NCI-H1417 treated with DMSO at 0.1 percent for 48 hours (cell line): ENCODE measurements around the gene ZHX3.

Source experiments
- DNase-seq: peaks from one replicate; lab custom pipeline; 2025; lab: John Stamatoyannopoulos, UW

The ZHX3 gene

GRCh38 chr20:41185013-41185757, 132.3 kb downstream of the ZHX3 start:
- no peak for DNase-seq

- DNase-seq, result no peak
These were observed 133.7 kb downstream of the ZHX3 start for GRCh38 chr20:41183831-41184230.

GRCh38 chr20:41183391-41183790, 134.1 kb downstream of the ZHX3 start:
- DNase-seq, result no peak

GRCh38 chr20:41182296-41183212, 135.0 kb downstream of the ZHX3 start:
- no peak for DNase-seq

GRCh38 chr20:41181567-41181966, 136.0 kb downstream of the ZHX3 start:
- DNase-seq, result no peak

GRCh38 chr20:41180599-41181333, 136.8 kb downstream of the ZHX3 start:
- no peak for DNase-seq

GRCh38 chr20:41179961-41180360, 137.6 kb downstream of the ZHX3 start:
- DNase-seq, result no peak

- DNase-seq, result peak; percentile 80
These were observed 138.6 kb downstream of the ZHX3 start for GRCh38 chr20:41178904-41179432.

GRCh38 chr20:41178495-41178894, 139.0 kb downstream of the ZHX3 start:
- no peak for DNase-seq

GRCh38 chr20:41177636-41178035, 139.9 kb downstream of the ZHX3 start:
- DNase-seq, result no peak

- DNase-seq, result no peak
These were observed 140.6 kb downstream of the ZHX3 start for GRCh38 chr20:41176711-41177552.

GRCh38 chr20:41175727-41176330, 141.7 kb downstream of the ZHX3 start:
- DNase-seq, result no peak

GRCh38 chr20:41175201-41175651, 142.3 kb downstream of the ZHX3 start:
- DNase-seq, result no peak

- DNase-seq, result no peak
These were observed 142.7 kb downstream of the ZHX3 start for GRCh38 chr20:41174782-41175181.

- DNase-seq, result no peak
These were observed 143.2 kb downstream of the ZHX3 start for GRCh38 chr20:41174373-41174772.

GRCh38 chr20:41173791-41174341, 143.7 kb downstream of the ZHX3 start:
- DNase-seq, result no peak

- DNase-seq, result no peak
These were observed 144.3 kb downstream of the ZHX3 start for GRCh38 chr20:41173161-41173721.

GRCh38 chr20:41172296-41173140, 145.0 kb downstream of the ZHX3 start:
- DNase-seq, result no peak

- DNase-seq, result no peak
These were observed 145.7 kb downstream of the ZHX3 start for GRCh38 chr20:41171736-41172295.
